Measurements from ENCODE around the gene CD46.
"Not testable (repeated sequence)": the region's sequence is repeated elsewhere in the genome, so short reads cannot be mapped to it uniquely, and the experiment has no call there.

DNA sequence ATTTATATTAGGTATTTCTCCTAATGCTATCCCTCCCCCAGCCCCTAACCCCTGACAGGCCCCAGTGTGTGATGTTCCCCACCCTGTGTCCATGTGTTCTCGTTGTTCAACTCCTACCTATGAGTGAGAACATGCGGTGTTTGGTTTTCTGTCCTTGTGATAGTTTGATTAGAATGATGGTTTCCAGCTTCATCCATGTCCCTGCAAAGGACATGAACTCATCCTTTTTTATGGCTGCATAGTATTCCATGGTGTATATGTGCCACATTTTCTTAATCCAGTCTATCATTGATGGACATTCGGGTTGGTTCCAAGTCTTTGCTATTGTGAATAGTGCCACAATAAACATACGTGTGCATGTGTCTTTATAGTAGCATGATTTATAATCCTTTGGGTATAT, 18.7 kb downstream of the CD46 start:
- TF ChIP-seq POLR2A (IDR thresholded peaks at IDR 0.05): not testable (repeated sequence)
- TF ChIP-seq, protein P1, sequence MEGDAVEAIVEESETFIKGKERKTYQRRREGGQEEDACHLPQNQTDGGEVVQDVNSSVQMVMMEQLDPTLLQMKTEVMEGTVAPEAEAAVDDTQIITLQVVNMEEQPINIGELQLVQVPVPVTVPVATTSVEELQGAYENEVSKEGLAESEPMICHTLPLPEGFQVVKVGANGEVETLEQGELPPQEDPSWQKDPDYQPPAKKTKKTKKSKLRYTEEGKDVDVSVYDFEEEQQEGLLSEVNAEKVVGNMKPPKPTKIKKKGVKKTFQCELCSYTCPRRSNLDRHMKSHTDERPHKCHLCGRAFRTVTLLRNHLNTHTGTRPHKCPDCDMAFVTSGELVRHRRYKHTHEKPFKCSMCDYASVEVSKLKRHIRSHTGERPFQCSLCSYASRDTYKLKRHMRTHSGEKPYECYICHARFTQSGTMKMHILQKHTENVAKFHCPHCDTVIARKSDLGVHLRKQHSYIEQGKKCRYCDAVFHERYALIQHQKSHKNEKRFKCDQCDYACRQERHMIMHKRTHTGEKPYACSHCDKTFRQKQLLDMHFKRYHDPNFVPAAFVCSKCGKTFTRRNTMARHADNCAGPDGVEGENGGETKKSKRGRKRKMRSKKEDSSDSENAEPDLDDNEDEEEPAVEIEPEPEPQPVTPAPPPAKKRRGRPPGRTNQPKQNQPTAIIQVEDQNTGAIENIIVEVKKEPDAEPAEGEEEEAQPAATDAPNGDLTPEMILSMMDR (IDR thresholded peaks at IDR 0.05): not testable (repeated sequence)

Measured in heart left ventricle (tissue), 13 donors.